ENCODE data around the gene NRXN2.
A peak's percentile ranks its signal among the peaks of the same experiment; 100 is the strongest.

NRXN2 gene

DNA sequence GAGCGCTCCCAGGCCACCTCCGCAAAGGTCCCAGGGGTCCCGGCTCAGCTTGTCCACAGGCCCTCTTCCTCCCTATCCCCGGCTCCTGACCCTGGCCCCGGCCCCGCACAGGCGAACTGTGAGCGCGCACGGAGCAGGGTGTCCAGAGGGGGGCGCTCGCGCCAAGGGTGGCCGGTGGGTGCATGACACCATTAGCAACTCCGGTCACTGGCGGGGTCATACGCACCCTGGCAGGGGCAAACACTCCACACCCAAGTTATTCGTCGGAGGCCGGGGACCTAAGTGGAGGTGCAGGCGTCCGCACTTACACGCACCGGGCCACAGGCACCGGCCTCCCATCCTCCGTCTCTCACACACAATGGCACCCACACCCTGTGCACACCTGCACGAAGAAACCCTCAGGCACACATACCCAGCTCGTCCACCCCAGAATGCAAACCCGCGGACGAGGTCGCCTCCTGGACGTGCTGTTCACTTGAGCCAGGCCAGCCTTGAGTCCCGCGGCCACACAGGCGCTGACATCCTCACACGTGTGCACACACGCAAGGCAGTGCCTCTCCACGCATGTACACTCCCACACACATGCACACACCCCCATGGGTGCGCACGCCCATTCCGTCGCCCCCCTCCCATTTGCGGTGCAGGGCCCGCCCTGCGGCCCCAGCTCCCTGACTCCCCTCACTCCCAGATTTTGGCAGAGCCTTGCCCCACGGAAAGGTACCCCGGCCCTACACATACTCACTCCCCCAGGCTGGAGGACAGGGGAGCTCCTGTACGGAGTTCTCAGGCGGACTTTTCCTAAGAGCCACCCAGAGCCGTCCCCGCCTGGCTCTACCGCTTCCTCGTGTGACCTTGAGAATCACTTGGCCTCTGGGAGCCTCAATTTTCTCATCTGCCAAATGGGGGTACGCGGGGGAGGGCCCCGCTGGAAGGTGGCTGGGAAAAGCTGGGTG lies 20.9 kb upstream of the NRXN2 start, which contains the start of gene RASGRP2:
RASGRP2 (minus strand) TSS at position 552 of the 953 bp plus-strand sequence. CDS start 1,276 bp downstream, outside the sequence.
- Histone ChIP-seq H4K91ac (ENCODE audit: low read length) (peak within 1 kb of the TSS; percentile 20), H3K4me2 (ENCODE audit: low read length, poor library complexity, severe bottlenecking) (peak within 1 kb of the TSS; percentile 77), H2BK15ac (ENCODE audit: low read depth, poor library complexity, severe bottlenecking) (peak within 1 kb of the TSS; percentile 67), H3K23ac (ENCODE audit: low read length in 2 of 2) (peak within 1 kb of the TSS in 1 of 2 experiments; percentile 63), H3K14ac (ENCODE audit: low read length in 2 of 2) (peak within 1 kb of the TSS in 1 of 2 experiments; percentile 26), H3K4ac (ENCODE audit: low read depth in 1 of 2, low read length in 2 of 2) (no peak within 1 kb of the TSS), H2BK5ac (ENCODE audit: low read depth, low read length, poor library complexity, severe bottlenecking) (no peak within 1 kb of the TSS), H3K36me3 (ENCODE audit: control insufficient read depth in 1 of 2, insufficient read depth in 2 of 2, low read depth in 1 of 2, low read length in 2 of 2) (no peaks in the 10 kb centered on the region), H3K18ac (ENCODE audit: low read depth in 1 of 2, low read length in 2 of 2) (no peak within 1 kb of the TSS), H3K9me3 (ENCODE audit: control insufficient read depth, low read length) (no peaks in the 10 kb centered on the region), H3K27ac (ENCODE audit: low read length, poor library complexity, severe bottlenecking) (no peak within 1 kb of the TSS), H3K4me1 (ENCODE audit: control insufficient read depth, insufficient read depth, low read depth, low read length) (peaks cover 43% of the 10 kb centered on the region), H2AK5ac (ENCODE audit: low read length, severe bottlenecking) (no peak within 1 kb of the TSS), H3K27me3 (ENCODE audit: control insufficient read depth in 1 of 2, insufficient read depth in 1 of 2, low read length in 2 of 2) (peaks cover 67% of the 10 kb centered on the region in 2 experiments), H3K9ac (ENCODE audit: low read length) (no peak within 1 kb of the TSS), H3K4me3 (ENCODE audit: insufficient read depth in 1 of 2, low read depth in 1 of 2, low read length in 2 of 2) (peak within 1 kb of the TSS; percentile 39 to 76), H3K79me1 (replicated peaks; ENCODE audit: low read length, poor library complexity, severe bottlenecking) (no peaks in the 10 kb centered on the region), H2AFZ (ENCODE audit: low read depth, low read length) (no peak within 1 kb of the TSS), H2BK12ac (ENCODE audit: low read length in 2 of 2) (no peak within 1 kb of the TSS), H2BK120ac (ENCODE audit: low read depth, low read length) (peak within 1 kb of the TSS; percentile 55), H4K8ac (ENCODE audit: low read length) (peak within 1 kb of the TSS; percentile 3)
- 8% methylated on average over 52 of the region's 57 CpGs for WGBS
- DNase-seq: peak; percentile 40

DNA sequence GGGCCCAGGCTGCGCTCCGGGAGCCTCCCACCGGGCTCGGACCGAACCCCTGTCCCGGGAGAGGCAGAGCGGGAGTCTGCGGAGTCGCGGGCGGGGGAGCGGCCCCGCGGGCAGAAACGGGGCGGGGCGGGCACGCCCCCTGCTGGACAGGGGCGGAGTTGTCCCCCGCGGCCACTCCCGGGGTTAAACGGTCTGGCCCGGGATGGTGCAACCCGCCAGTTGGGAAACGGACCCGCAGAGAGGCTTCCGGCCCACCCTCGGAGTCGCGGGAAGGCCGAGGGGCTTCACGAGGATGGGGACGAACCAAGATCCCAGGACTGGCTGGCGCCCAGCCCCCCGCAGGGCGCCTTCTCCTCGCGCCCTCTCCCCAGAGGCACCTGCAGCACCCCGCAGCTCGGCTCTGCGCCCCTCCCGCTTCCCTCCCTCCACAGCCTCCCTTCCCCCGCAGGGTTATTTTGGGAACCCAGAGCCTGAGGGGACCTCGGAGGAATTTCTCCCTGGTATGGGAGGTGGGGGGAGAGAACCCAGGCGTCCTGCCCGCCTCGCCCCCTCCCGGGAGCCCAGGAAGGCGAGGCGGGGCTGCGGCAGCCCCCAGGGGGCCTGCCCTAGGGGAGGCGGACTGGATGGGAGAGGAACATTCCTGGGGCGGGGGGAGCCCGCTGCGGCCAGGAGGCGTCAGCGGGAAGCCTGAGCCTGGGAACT lies 20.0 kb upstream of the NRXN2 start:
- peak overlapping the region; percentile 62 for H2AFZ ChIP-seq (ENCODE audit: low read depth, low read length)
- peak overlapping the region in 1 of 2 experiments; percentile 37 for H3K23ac ChIP-seq (ENCODE audit: low read length in 2 of 2)
- no peak overlapping the region for H3K14ac ChIP-seq (ENCODE audit: low read length in 2 of 2)
- peak overlapping the region; percentile 15 to 76 for H3K4me3 ChIP-seq (ENCODE audit: insufficient read depth in 1 of 2, low read depth in 1 of 2, low read length in 2 of 2)
- no peaks in the 10 kb centered on the region for H3K36me3 ChIP-seq (ENCODE audit: control insufficient read depth in 1 of 2, insufficient read depth in 2 of 2, low read depth in 1 of 2, low read length in 2 of 2)
- peak overlapping the region; percentile 83 for H3K4me2 ChIP-seq (ENCODE audit: low read length, poor library complexity, severe bottlenecking)
- peak; percentile 57 for DNase-seq
- H3K79me1 ChIP-seq (replicated peaks; ENCODE audit: low read length, poor library complexity, severe bottlenecking): no peaks in the 10 kb centered on the region
- no peak overlapping the region for H2BK12ac ChIP-seq (ENCODE audit: low read length in 2 of 2)
- WGBS: 2% methylated on average over 32 of the region's 58 CpGs
- H2BK15ac ChIP-seq (ENCODE audit: low read depth, poor library complexity, severe bottlenecking): peak overlapping the region; percentile 13
- H3K18ac ChIP-seq (ENCODE audit: low read depth in 1 of 2, low read length in 2 of 2): no peak overlapping the region
- H4K8ac ChIP-seq (ENCODE audit: low read length): peak overlapping the region; percentile 42
- no peak overlapping the region for H2BK120ac ChIP-seq (ENCODE audit: low read depth, low read length)
- H2BK5ac ChIP-seq (ENCODE audit: low read depth, low read length, poor library complexity, severe bottlenecking): no peak overlapping the region
- H3K9me3 ChIP-seq (ENCODE audit: control insufficient read depth, low read length): no peaks in the 10 kb centered on the region
- H4K91ac ChIP-seq (ENCODE audit: low read length): peak overlapping the region; percentile 18
- peaks cover 43% of the 10 kb centered on the region for H3K4me1 ChIP-seq (ENCODE audit: control insufficient read depth, insufficient read depth, low read depth, low read length)
- H3K4ac ChIP-seq (ENCODE audit: low read depth in 1 of 2, low read length in 2 of 2): no peak overlapping the region
- no peak overlapping the region for H3K9ac ChIP-seq (ENCODE audit: low read length)
- peaks cover 67% of the 10 kb centered on the region in 2 experiments for H3K27me3 ChIP-seq (ENCODE audit: control insufficient read depth in 1 of 2, insufficient read depth in 1 of 2, low read length in 2 of 2)
- H3K27ac ChIP-seq (ENCODE audit: low read length, poor library complexity, severe bottlenecking): no peak overlapping the region
- H2AK5ac ChIP-seq (ENCODE audit: low read length, severe bottlenecking): no peak overlapping the region

- Histone ChIP-seq H2BK12ac (ENCODE audit: low read length in 2 of 2) (no peak overlapping the region), H3K4me3 (ENCODE audit: insufficient read depth in 1 of 2, low read depth in 1 of 2, low read length in 2 of 2) (peak overlapping the region; percentile 15 to 76), H3K4ac (ENCODE audit: low read depth in 1 of 2, low read length in 2 of 2) (no peak overlapping the region), H4K91ac (ENCODE audit: low read length) (no peak overlapping the region), H3K4me1 (ENCODE audit: control insufficient read depth, insufficient read depth, low read depth, low read length) (peaks cover 43% of the 10 kb centered on the region), H3K9ac (ENCODE audit: low read length) (peak overlapping the region; percentile 43), H4K8ac (ENCODE audit: low read length) (peak overlapping the region; percentile 42), H2BK120ac (ENCODE audit: low read depth, low read length) (no peak overlapping the region), H2BK15ac (ENCODE audit: low read depth, poor library complexity, severe bottlenecking) (peak overlapping the region; percentile 54), H3K14ac (ENCODE audit: low read length in 2 of 2) (no peak overlapping the region), H3K9me3 (ENCODE audit: control insufficient read depth, low read length) (no peaks in the 10 kb centered on the region), H3K79me1 (replicated peaks; ENCODE audit: low read length, poor library complexity, severe bottlenecking) (no peaks in the 10 kb centered on the region), H3K4me2 (ENCODE audit: low read length, poor library complexity, severe bottlenecking) (peak overlapping the region; percentile 83), H3K18ac (ENCODE audit: low read depth in 1 of 2, low read length in 2 of 2) (peak overlapping the region in 1 of 2 experiments; percentile 58), H3K23ac (ENCODE audit: low read length in 2 of 2) (peak overlapping the region in 1 of 2 experiments; percentile 86), H3K36me3 (ENCODE audit: control insufficient read depth in 1 of 2, insufficient read depth in 2 of 2, low read depth in 1 of 2, low read length in 2 of 2) (no peaks in the 10 kb centered on the region), H2AFZ (ENCODE audit: low read depth, low read length) (peak overlapping the region; percentile 62), H3K27ac (ENCODE audit: low read length, poor library complexity, severe bottlenecking) (no peak overlapping the region), H3K27me3 (ENCODE audit: control insufficient read depth in 1 of 2, insufficient read depth in 1 of 2, low read length in 2 of 2) (peaks cover 67% of the 10 kb centered on the region in 2 experiments), H2AK5ac (ENCODE audit: low read length, severe bottlenecking) (no peak overlapping the region), H2BK5ac (ENCODE audit: low read depth, low read length, poor library complexity, severe bottlenecking) (no peak overlapping the region)
- WGBS: 6% methylated on average over 50 of the region's 54 CpGs
- DNase-seq: peak; percentile 25
Measured at GRCh38 chr11:64742087-64742888, 19.3 kb upstream of the NRXN2 start.

Data from mesenchymal stem cell (in vitro differentiated cells and primary cell).